ENCODE measurements around the gene KRT2.
A peak's percentile ranks its signal among the peaks of the same experiment; 100 is the strongest.

The KRT2 gene

DNA sequence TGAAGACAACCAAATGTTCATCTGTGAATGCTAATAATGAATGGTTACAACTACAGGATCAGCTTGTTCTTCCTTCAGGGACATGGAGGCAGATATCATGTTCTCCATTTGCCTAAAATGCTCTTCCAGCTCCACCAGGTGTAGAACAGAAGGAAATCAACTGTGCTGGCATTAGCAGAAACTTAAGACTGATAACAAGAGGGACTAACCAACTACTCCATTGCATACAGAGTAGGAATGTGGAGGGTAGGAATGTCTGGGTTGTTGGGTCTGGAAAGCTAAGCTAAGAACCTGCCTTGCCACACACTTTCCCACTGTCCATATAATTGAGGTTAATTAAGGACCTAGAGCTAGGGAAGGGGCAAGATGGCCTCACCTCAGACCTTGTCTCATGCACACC lies 11.4 kb upstream of the KRT2 start:
- no peak for DNase-seq (ENCODE audit: low spot score)

DNA sequence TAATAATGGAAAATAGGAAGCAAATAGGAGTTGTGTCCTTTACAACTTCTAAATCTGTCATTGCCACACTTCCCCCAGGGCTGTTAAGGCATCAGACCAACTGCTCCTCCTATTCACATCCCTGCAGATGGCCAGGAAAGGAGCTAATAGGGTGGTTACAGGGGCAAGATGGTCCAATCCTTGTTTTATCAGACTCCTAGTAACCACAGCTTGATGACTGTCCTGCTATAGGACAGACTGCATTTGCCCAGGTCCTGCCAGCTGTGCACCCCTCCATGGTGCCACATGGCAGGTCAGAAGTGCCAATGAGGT lies 10.9 kb upstream of the KRT2 start:
- DNase-seq (ENCODE audit: low spot score) = no peak

DNA sequence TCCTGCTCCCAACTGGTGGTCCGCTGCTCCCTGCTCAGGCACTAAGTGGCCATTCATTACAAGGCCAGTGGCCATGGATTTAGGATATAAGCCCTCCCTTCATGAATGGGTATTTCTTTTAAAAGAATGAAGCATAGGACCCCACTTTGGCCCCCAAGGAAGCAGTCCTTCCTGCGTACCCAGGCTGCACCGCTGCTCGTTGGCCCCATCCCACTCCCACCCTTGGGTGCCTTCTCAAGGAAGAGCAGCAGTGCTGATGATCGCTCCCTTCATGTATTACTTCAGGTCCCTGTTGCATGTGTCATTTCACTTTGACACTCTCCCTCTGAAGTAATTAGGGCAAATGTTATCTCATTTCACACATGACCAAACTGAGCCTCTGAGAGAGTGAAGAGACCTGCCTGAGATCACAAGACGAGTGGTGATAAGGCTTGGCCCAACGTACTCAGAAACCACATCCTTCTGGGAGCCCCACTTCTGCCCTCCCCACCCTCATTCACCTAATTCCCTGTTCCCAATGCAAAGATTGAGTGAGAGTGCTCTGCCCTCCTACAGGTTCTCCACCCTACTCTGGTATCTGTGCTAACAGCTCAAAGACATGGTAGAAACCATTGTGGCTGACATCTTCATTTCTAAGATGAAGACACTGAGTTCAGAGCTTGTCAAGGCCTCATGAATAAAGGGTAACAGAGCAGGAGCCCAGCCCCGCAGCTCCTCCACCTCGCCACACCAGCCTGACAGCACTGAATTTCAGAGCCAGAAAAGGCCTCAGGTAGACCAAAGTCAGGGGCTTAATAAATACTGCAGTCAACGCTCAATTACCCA lies 10.3 kb upstream of the KRT2 start:
- no peak for DNase-seq (ENCODE audit: low spot score)

DNA sequence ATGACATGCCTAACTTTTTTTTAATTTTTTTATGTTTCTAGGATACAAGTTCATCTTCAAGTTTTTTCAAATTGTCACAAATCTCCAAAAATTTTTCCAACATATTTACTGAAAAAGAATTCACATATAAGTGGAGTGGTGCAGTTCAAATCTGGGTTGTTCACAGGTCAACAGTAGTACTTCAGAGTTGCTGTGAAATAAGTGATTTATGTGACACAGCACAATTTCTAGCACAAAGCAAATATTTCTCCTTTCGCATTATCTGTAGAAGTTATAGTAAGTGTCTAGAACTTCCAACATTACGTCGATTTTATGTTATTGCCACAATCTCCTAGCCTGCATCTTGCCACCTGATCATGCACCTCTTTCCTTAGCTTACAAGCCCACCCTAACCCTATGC lies 9.7 kb upstream of the KRT2 start:
- no peak for DNase-seq (ENCODE audit: low spot score)

DNA sequence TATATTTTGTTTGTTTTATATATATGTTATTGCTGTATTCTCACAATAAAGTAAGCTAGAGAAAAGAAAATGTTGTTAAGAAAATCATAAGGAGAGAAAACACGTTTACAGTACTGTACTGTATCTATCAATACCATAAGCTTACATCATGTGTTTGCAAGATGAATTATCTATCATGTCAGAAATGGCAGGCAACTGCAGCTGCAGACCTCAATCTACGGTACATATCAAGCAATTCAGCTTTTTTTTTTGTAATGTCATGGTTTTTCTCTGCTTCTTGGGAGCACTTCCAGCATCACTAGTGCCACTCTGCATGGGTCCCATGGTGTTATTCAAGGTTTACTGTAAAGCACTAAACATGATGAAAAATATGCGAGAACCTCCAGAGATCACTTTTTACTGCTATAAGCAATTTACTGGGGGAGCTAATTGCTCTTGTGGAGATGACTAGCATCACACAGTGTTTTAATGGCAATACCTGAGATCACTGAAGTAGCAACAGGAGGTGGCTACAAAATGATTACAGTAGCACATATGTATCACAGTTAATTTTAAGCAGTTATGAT lies 9.0 kb upstream of the KRT2 start:
- no peak for DNase-seq (ENCODE audit: low spot score)

DNA sequence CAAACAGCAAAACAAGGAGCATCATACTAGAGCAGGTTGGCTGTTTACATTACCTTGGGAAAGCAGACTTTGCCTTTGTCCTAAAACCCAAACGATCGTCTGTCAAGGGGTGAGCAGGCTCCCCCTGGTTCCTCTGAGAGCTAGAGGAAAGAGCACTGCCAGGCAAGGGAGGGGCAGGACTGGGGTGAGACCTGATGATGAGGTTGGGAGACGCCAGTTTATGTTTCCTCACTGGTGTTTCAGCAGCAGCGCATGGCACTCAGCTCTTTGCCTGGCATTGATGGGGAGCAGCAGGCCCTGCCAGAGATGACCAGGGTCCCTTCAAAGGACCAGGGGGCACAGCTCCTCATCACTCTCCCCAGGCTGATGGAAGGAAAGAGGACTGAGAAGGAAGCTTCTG lies 7.9 kb upstream of the KRT2 start:
- no peak for DNase-seq (ENCODE audit: low spot score)

DNA sequence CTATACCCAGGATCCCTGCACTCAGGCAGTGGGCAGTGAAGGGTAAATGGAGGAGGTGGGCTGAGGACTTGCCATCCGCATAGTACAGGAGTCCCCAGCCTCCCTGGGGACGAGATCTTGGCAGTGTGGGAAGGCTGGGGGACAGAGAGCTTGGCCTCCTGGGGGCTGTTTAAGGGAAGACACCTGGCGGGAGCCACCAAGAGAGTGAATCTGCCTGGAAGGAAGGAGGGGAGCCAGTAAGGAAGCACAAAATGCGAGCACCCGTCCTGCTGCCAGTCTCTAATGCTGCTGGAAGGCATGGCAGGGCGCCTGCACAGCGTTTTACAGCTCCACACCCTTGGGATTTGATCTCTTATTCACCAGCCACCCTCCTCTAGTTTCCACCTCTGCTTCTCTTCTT lies 7.4 kb upstream of the KRT2 start:
- no peak for DNase-seq (ENCODE audit: low spot score)

DNA sequence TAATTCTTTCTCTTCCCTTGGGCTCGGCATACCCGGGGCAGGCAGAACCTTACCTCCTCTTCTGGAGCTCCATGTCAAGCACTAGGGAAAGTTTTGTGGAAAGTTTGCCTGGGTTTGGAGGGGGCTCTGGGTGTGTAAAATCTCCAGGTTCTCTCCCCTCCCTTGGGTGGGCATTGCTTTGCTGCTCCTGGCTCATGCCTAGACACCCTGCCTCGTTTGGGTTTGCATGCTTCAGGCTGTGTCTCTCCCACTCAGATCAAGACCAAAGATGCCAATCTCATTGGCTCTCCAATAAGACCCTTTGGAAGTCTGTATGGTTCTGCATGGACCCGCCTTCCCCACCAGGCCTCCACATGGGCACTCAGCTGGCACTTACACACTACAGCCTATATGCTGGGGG lies 6.2 kb upstream of the KRT2 start:
- no peak for DNase-seq (ENCODE audit: low spot score)

DNA sequence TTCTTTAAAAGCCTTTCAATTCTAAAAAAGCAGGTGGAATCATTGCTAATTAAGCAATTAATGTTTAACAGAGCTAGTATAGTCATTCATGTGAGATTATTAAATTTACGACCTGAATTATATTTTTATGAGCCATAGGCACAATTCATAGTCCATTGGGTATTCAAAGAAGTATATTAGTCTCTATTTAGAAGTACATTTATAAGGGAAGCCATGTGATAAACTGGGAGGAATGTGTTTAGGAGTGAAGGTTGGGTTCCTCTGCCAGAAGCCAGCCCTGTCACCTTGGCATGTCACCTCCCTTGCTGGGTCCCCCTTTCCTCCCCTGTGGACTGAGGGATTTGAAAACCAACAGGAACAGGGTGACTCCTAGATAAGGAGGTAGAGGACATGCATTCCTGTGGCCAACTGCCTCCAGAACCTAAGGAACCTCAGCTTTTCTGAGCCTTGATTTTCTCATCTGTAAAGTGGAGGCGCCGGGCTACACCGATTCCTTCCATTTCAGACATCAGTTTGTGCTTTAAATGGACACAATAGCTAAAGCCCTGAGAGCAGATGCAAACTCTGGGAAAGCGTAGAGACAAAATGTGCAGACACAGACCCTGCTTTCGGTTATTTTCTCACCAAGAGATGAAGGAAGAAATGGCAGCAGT lies 5.4 kb upstream of the KRT2 start:
- DNase-seq (ENCODE audit: low spot score) = no peak

DNA sequence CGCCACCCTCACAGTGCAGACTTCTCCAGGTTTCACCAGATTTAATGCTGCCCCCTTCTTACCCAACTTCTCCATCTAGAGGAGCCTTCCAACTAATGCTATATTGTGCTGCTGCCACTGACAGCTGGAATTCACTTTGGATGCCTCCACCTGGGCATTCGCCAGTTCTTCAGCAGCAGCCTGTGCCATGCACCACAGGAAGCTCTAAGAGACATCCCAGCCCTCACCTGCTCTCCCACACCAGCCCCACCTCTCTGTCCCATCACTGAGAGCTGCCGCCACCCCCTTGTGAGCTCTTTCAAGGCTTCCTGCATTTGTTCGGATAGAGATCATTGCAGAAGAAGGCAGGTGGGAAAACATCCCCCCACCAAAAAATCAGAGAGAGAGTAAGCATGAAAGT lies 4.6 kb upstream of the KRT2 start:
- DNase-seq (ENCODE audit: low spot score) = no peak

DNA sequence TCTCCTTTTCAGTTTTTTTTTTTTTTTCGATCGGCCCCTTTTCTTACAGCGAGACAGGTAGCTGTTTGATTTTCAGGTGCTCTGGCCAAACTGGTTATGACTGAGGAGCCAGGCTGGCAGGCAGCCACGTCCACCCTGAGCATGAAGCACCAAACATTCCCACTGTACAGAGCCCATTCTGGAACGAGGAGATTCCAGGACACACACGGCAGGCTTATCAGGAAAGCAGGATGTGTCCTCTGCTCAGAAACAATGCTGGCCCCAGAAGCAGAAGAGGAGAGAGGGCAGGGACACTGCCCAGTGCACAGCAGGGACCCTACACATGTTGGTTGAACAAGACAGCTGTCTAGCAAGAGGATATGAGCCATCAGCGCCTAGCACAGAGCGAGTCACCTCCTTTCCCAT lies 3.7 kb upstream of the KRT2 start:
- DNase-seq (ENCODE audit: low spot score) = peak; percentile 7

DNA sequence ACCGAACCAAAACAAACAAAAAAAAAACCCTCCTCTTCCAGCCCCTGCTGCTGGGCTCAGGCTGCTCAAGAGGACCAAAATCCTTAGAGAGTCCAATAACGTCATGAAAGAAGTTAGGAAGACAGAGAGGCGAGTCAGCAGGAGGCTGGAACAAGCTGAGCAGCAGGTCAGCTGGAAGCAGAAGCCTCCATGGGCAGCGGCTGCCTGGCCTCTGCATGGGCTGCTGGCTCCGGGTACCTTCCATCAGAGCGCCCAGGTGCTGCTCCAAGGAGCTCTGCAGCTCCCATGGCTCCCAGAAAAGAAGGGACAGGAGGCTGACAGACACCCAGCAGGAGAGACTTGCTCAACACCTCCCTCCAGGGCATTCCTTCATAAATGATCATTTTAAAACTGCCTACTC lies 3.2 kb upstream of the KRT2 start:
- no peak for DNase-seq (ENCODE audit: low spot score)

DNA sequence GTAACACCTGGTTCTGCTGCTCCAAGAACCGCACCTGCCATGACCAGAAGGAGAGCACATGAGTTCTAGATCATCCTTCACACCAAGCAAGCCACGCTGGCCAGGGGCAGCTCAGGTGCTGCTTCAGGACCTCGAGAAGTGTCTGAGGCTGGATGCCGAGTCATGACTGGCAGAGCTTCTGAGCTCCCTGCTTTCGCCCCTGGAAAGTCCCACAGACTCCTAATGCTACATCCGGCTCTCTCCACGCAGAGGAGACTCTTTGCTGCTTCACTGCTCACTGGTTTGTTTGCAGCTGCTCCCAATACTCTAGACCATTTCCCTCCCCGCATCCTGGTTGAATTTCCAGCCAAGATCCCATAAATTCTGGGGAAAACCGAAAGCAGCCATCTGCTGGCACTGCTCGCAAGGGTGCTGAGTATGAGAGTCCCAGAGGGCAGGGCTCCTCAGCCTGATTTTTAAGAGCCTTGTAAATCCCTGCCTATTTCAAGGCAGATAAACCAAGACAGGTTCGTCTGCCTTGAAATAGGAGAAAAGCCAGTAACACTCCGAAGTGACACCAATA lies 1.4 kb downstream of the KRT2 start:
- DNase-seq (ENCODE audit: low spot score) = no peak

DNA sequence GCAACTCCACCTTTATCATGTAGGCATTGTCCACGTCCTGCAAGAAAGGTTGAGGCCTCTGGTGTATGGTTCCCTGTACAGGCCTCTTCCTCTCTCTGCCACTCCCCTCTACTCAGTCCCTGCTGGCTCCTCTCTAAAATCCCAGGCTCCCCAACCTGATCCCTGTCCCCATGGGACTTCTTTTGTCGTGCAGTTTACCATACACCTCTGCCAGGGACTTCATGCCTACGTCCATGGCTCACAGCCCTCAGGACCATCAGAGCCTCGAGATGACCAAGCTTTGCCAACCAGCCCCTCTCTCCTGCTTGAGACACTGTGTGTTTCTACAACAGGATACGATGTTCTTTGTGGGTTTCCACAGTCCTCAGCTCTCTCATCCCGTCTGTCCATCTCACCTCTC lies 2.9 kb downstream of the KRT2 start:
- DNase-seq (ENCODE audit: low spot score) = no peak

DNA sequence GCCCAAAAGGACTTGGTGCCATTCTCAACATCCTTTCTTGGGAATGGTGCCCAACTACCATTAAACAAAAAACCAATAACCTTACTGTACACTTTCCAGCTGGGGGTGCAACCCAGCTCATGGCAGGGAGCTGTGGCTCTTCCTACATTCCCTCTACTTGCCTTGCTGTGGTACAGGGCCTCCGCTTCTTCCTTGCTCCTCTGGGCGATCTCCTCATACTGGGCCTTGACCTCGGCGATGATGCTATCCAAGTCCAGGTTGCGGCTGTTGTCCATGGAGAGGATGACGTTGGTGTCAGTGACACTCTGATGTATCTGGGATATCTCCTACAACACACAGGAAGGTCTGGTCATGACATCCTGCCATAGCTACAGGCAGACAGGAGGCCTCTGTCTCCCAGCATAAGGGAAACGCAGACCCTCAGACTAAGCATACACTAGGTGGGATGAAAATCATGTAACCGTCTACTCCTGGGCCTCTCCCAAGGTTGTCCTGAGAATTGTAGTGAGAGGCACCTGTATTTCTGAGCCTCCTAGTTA lies 3.9 kb downstream of the KRT2 start:
- no peak for DNase-seq (ENCODE audit: low spot score)

DNA sequence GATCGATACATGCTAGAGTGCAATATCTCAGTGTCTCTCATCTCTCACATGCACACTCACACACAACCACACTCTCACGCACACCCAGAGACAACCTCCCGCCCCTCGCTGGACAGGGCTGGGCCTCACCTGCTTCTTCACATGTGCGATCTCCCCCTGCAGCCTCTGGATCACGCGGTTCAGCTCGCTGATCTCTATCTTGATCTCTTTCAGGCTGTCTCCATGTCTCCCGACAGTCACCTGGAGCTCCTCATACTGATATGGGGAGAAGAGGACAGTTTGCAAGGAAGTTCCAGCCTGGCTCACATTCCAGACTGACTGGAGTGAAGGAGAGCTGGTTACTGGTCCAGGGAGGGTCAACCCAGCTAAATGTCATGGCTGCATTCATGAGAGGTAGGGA lies 4.4 kb downstream of the KRT2 start:
- DNase-seq (ENCODE audit: low spot score) = no peak

DNA sequence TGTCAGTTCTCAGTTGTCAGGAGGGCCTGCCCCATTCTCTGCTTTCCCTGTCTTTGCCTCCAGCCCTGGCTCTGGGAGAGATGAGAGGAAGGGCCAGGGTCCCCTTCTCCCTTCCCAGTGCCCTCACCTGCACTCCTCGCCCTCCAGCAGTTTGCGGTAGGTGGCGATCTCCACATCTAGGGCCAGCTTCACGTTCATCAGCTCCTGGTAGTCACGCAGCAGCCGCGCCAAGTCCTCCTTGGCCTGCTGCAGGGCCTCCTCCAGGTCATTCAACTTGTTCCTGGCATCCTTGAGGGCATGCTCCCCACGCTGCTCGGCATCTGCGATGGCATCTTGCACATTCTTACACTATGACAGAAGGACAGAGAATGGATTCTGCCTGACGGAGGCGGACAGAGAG lies 5.4 kb downstream of the KRT2 start:
- no peak for DNase-seq (ENCODE audit: low spot score)

DNA sequence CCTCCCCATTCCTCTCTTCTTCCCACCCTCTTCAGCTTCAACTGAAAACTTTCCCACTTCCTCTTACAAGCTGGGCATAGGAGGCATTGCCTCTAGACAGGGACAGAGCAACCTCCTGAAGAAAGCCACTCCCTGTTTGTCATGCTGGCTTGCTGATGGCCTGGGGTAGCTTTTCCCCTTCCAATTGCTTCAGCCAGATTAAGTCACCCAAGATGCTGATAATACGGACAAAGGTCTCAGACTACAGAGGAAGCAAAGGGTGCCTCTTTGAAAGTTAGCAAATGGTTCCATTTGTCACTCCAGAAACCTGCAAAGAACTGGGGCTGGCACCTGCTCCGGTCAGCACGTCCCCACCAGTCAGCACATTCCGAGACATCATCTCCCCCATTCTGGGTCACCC lies 6.0 kb downstream of the KRT2 start:
- no peak for DNase-seq (ENCODE audit: low spot score)

DNA sequence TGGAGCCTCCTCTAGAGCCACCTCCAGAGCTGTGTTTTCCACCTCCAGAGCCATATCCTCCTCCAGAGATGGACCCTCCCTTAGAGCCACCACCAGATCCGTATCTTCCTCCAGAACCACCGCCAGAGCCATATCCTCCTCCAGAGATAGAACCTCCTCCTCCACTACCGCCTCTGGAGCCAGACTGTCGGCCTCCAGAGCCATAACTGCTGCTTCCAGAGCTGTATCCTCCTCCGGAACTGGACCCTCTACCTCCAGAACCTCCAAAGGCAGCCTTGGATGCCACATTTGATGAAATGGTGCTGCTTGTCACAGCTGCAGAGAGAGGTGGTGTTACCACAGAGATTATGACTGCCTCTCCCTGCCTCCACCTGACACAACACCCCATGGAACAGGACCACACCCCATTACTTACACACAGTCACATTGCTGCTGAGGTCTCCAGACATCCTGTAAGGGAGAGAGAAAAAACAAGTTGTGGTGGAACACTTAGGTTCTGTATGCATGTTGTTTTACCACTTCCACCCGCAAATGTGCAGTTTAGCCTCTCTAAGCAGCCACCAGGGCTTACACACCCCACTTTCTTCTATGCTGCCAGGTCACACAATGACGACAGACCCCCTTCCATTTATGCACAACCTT lies 6.8 kb downstream of the KRT2 start:
- no peak for DNase-seq (ENCODE audit: low spot score)

DNA sequence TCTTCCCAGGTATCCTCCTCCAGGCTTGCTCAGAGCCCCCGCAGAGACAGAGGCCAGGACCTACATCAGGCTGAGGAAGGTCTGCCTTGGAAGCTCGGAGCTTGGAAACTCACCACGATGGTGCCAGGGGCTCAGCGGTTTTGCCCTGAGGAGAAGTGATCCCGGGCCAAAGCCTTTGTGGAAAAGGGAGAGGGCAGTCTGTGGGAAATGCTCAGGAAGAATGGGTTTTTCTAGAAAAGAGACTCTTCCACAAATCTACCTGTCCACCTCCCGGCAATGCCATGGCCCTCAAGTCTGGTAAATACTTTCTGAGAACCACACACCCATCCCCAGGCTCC lies 8.0 kb downstream of the KRT2 start:
- no peak for DNase-seq (ENCODE audit: low spot score)

DNA sequence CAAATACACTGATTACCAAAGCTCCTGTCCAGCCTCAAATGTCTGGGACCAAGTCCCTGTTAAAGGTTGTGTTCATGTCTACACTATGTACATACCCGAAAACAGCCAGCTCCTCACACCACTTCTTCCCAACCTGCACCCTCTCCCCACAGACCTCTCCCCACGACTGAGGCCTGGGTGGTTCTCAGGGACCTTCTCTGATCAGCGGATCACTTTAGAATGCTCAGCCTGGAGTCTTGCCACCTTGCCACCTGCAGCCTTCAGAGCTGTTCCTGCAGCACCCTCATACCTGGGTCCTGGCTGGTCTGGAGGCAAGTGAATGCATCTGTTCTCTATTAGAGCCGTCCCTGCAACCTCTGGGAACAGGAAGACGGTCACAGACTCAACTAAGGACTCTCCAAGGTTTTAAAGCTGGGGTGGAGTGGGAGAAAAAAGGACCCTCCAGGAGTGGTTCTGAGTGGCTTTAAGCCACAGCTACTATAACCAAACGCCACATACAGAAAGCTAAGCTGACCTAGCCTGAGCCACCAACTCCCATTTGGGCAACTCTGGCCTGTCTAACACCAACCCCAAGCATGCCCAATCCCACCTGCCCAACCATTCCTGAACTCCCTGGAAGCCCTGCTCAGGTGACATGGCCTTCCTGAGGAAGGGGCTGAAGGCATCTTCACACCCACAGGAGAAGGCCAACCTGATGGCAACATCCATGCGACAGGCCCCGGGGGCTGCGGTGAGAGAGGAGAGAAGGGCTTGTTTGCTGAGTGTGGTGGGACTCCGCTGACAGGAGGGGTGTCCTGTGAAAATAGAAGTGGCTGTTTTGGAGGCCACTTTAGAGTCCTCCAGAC lies 8.6 kb downstream of the KRT2 start:
- no peak for DNase-seq (ENCODE audit: low spot score)

DNA sequence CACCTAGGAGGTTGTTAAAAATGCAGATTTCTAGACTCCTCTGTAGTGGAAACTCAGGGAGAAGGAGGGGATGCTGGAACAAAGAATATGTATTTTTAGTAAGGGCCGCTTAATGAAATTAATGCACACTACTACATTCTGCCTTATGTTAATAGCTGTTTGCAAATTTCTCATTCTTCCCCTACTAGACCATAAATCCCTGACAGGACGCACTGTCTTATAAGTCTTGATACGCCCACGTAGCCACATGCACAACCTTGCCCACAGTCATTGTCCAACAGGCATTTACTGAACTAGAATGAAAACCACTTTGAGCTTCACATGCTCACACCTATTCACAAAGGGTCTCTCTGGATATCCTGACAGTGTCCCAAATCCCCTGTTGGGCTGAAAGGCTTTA lies 10.5 kb downstream of the KRT2 start:
- DNase-seq (ENCODE audit: low spot score) = no peak
